Posterior cingulate gyrus (tissue), 11 donors: Measurements from ENCODE around the gene SMTNL1.
A peak's percentile ranks its signal among the peaks of the same experiment; 100 is the strongest.

Experiments used
- DNase-seq, 10 donors: peaks; one replicate each; pipeline versions ENCODE4 v3.0.0 to v3.0.0-alpha.2; 2020 to 2021; ENCODE audit warnings: mixed read lengths in 3 of 10
- intact Hi-C: fragments of 100-400 bp; cut with DNase I; formaldehyde crosslinking; loops from one replicate; pipeline ENCODE4 v1.15.1; 2023

The SMTNL1 gene

GRCh38 chr11:57574061-57574460 is 36.7 kb downstream of the SMTNL1 start:
- DNase-seq, result no peak
- intact Hi-C loops, result no loop called here

GRCh38 chr11:57584341-57584740 is 46.9 kb downstream of the SMTNL1 start:
- no peak for DNase-seq
- intact Hi-C loops, result no loop called here

- DNase-seq, result no peak
- intact Hi-C loops, result no loop called here
Measured at GRCh38 chr11:57585301-57585700, 47.9 kb downstream of the SMTNL1 start.

- DNase-seq, result no peak
- intact Hi-C loops, result no loop called here
Measured at GRCh38 chr11:57586711-57587245, 49.4 kb downstream of the SMTNL1 start.

- DNase-seq, result no peak
- intact Hi-C loops, result no loop called here
Measured at GRCh38 chr11:57588046-57588710, 50.8 kb downstream of the SMTNL1 start.

- no peak for DNase-seq
- intact Hi-C loops, result no loop called here
Measured at GRCh38 chr11:57596266-57596885, 59.0 kb downstream of the SMTNL1 start.

- intact Hi-C loops, result no loop called here
- DNase-seq, result peak in 2 of 10 donors; percentile 20 to 82
Measured at GRCh38 chr11:57597461-57597915, 60.1 kb downstream of the SMTNL1 start, which contains the start of gene SERPING1. Gene SERPING1, plus strand, starts transcription at chr11:57597685. Its CDS starts 586 bp downstream, at chr11:57598271.

GRCh38 chr11:57597916-57598830 is 60.8 kb downstream of the SMTNL1 start:
- intact Hi-C loops, result no loop called here
- peak; percentile 19 to 93 (median 58) for DNase-seq

- intact Hi-C loops, result no loop called here
Measured at GRCh38 chr11:57598831-57599155, 61.4 kb downstream of the SMTNL1 start.

GRCh38 chr11:57599381-57599780 is 62.0 kb downstream of the SMTNL1 start:
- DNase-seq, result no peak
- intact Hi-C loops, result no loop called here

More at GRCh38 chr11:57598831-57599155, 61.4 kb downstream of the SMTNL1 start:
- no peak for DNase-seq
